ENCODE measurements around the gene ANK2. TPM values are rescaled to one million over a fixed set of nuclear protein-coding genes. Genes with fewer than 3 reads are reported as not detected.

Gene ANK2
- total RNA-seq, 1 donor from 2014 or later = 121 TPM

DNA sequence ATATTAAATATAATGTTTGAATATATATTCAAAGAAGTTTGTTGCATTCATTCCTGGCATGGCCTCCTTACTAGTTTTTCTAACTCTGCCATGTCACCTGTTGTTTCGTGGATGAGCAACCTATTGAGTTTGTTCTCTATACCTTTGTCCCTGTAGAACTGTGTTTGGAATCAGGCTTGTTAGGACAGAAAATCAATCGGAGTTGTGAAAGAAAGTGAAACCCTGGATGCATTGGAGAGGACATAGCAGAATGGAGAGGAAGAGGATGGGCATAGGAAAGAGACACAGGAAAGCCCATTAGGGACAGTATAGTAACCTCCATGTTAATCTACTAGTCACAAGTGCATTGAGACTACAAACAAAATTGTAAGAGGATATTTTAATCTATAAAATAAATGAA is 31.2 kb downstream of the ANK2 start:
- peak overlapping the region; percentile 21 for H3K4me2 ChIP-seq
- no peak for DNase-seq (ENCODE audit: low spot score)
- H3K27me3 ChIP-seq = no peaks in the 10 kb centered on the region
- Mint-ChIP-seq H3K27ac (no peak overlapping the region), H3K4me1 (peaks cover 22% of the 10 kb centered on the region), H3K4me3 (no peak overlapping the region), H3K27me3 (ENCODE audit: insufficient read depth, low read depth) (peaks cover 4% of the 10 kb centered on the region), H3K36me3 (no peaks in the 10 kb centered on the region), H3K9me3 (no peaks in the 10 kb centered on the region)
- no peak overlapping the region for H3K4me3 ChIP-seq
- H3K4me1 ChIP-seq = peaks cover 80% of the 10 kb centered on the region
- H3F3A ChIP-seq (ENCODE audit: low read depth) = peaks cover 67% of the 10 kb centered on the region
- H4K20me1 ChIP-seq (ENCODE audit: low read depth) = no peaks in the 10 kb centered on the region
- no peak overlapping the region for H3K9ac ChIP-seq
- H3K9me3 ChIP-seq (ENCODE audit: low read depth) = no peaks in the 10 kb centered on the region
- H3K36me3 ChIP-seq = no peaks in the 10 kb centered on the region
- peaks cover 78% of the 10 kb centered on the region for H3K79me2 ChIP-seq (ENCODE audit: low read depth)
- peak overlapping the region; percentile 44 for H3K27ac ChIP-seq
- TF ChIP-seq EZH2phosphoT487 (IDR thresholded peaks at IDR 0.05) (no peak), EZH2 (IDR thresholded peaks at IDR 0.05) (no peak)
- TF ChIP-seq, protein P1, sequence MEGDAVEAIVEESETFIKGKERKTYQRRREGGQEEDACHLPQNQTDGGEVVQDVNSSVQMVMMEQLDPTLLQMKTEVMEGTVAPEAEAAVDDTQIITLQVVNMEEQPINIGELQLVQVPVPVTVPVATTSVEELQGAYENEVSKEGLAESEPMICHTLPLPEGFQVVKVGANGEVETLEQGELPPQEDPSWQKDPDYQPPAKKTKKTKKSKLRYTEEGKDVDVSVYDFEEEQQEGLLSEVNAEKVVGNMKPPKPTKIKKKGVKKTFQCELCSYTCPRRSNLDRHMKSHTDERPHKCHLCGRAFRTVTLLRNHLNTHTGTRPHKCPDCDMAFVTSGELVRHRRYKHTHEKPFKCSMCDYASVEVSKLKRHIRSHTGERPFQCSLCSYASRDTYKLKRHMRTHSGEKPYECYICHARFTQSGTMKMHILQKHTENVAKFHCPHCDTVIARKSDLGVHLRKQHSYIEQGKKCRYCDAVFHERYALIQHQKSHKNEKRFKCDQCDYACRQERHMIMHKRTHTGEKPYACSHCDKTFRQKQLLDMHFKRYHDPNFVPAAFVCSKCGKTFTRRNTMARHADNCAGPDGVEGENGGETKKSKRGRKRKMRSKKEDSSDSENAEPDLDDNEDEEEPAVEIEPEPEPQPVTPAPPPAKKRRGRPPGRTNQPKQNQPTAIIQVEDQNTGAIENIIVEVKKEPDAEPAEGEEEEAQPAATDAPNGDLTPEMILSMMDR (IDR thresholded peaks at IDR 0.05) = no peak
- H2AFZ ChIP-seq (replicated peaks) = no peak overlapping the region

- peaks cover 5% of the 10 kb centered on the region for H4K20me1 ChIP-seq (ENCODE audit: low read depth)
- no peaks in the 10 kb centered on the region for H3K36me3 Mint-ChIP-seq
- DNase-seq (ENCODE audit: low spot score) = no peak
- H3K27ac ChIP-seq = no peak overlapping the region
- H3K9me3 Mint-ChIP-seq = no peaks in the 10 kb centered on the region
- peaks cover 64% of the 10 kb centered on the region for H3F3A ChIP-seq (ENCODE audit: low read depth)
- TF ChIP-seq, protein P1 (IDR thresholded peaks at IDR 0.05) = no peak
- no peak for TF ChIP-seq EZH2 (IDR thresholded peaks at IDR 0.05)
- no peak for TF ChIP-seq EZH2phosphoT487 (IDR thresholded peaks at IDR 0.05)
- no peaks in the 10 kb centered on the region for H3K9me3 ChIP-seq (ENCODE audit: low read depth)
- H3K27me3 Mint-ChIP-seq (ENCODE audit: insufficient read depth, low read depth) = peaks cover 5% of the 10 kb centered on the region
- no peak overlapping the region for H3K27ac Mint-ChIP-seq
- H3K79me2 ChIP-seq (ENCODE audit: low read depth) = peaks cover 83% of the 10 kb centered on the region
- peaks cover 9% of the 10 kb centered on the region for H3K4me1 Mint-ChIP-seq
- H3K4me2 ChIP-seq = no peak overlapping the region
- H3K4me1 ChIP-seq = peaks cover 77% of the 10 kb centered on the region
- no peaks in the 10 kb centered on the region for H3K27me3 ChIP-seq
- no peak overlapping the region for H3K9ac ChIP-seq
- no peak overlapping the region for H2AFZ ChIP-seq (replicated peaks)
- H3K4me3 Mint-ChIP-seq = no peak overlapping the region
- no peak overlapping the region for H3K4me3 ChIP-seq
- H3K36me3 ChIP-seq = no peaks in the 10 kb centered on the region
Measured at GRCh38 chr4:113083346-113083745, 33.9 kb downstream of the ANK2 start.

- H3K9me3 Mint-ChIP-seq = no peaks in the 10 kb centered on the region
- Histone ChIP-seq H3F3A (ENCODE audit: low read depth) (peaks cover 45% of the 10 kb centered on the region), H3K9ac (no peak overlapping the region), H3K4me1 (peaks cover 71% of the 10 kb centered on the region), H3K9me3 (ENCODE audit: low read depth) (no peaks in the 10 kb centered on the region), H3K27me3 (no peaks in the 10 kb centered on the region), H4K20me1 (ENCODE audit: low read depth) (peaks cover 7% of the 10 kb centered on the region), H3K27ac (peak overlapping the region; percentile 35), H2AFZ (replicated peaks) (no peak overlapping the region), H3K79me2 (ENCODE audit: low read depth) (peaks cover 79% of the 10 kb centered on the region), H3K4me2 (no peak overlapping the region), H3K4me3 (no peak overlapping the region), H3K36me3 (no peaks in the 10 kb centered on the region)
- TF ChIP-seq, protein P1 (IDR thresholded peaks at IDR 0.05) = no peak
- TF ChIP-seq EZH2phosphoT487 (IDR thresholded peaks at IDR 0.05) (no peak), EZH2 (IDR thresholded peaks at IDR 0.05) (no peak)
- peaks cover 5% of the 10 kb centered on the region for H3K27me3 Mint-ChIP-seq (ENCODE audit: insufficient read depth, low read depth)
- H3K27ac Mint-ChIP-seq = no peak overlapping the region
- peaks cover 3% of the 10 kb centered on the region for H3K4me1 Mint-ChIP-seq
- no peak for DNase-seq (ENCODE audit: low spot score)
- H3K36me3 Mint-ChIP-seq = no peaks in the 10 kb centered on the region
- no peak overlapping the region for H3K4me3 Mint-ChIP-seq
Measured at GRCh38 chr4:113086172-113086695, 36.8 kb downstream of the ANK2 start.
